Lower lobe of right lung (tissue), 2 donors: ENCODE results near the gene ATP2B3. TPM values are rescaled to one million over a fixed set of nuclear protein-coding genes. Genes with fewer than 3 reads are reported as not detected.
A peak's percentile ranks its signal among the peaks of the same experiment; 100 is the strongest.

Source experiments
- ATAC-seq, 2 donors: fragments of 200-7000 bp; cut with Tn5 transposase; one replicate each; pipeline ENCODE4 v1.9.1; 2020 to 2022; ENCODE audit warnings: mild to moderate bottlenecking in 2 of 2, moderate library complexity in 2 of 2
- DNase-seq: peaks from one replicate; pipeline ENCODE4 v3.0.0-alpha.2; 2020
- H3K27ac ChIP-seq: fragments of 200-600 bp; one replicate; pipeline ENCODE4 v1.8.0; 2022
- H3K27me3 ChIP-seq: fragments of 200-600 bp; one replicate; pipeline ENCODE4 v1.8.0; 2022; ENCODE audit warnings: low read depth
- H3K36me3 ChIP-seq: fragments of 200-600 bp; one replicate; pipeline ENCODE4 v1.8.0; 2022; ENCODE audit warnings: mild to moderate bottlenecking
- H3K4me1 ChIP-seq: fragments of 200-600 bp; one replicate; pipeline ENCODE4 v1.8.0; 2022
- H3K4me3 ChIP-seq: fragments of 200-600 bp; one replicate; pipeline ENCODE4 v1.8.0; 2022; ENCODE audit warnings: mild to moderate bottlenecking
- H3K9me3 ChIP-seq: fragments of 200-600 bp; one replicate; pipeline ENCODE4 v1.8.0; 2022
- intact Hi-C: fragments of 100-400 bp; cut with DNase I; formaldehyde crosslinking; loops from one replicate; pipeline ENCODE4 v1.11.0; 2022
- total RNA-seq: library from RNA; stranded (reverse); fragmentation: NEBNext Ultra II Directional; extraction: Animal tissue kit (Norgen Biotek cat#: 25700); gene quantifications from one replicate; pipeline ENCODE4 v1.2.1, GENCODE V29; 2021
- TF ChIP-seq, protein P1 (sequence below): fragments of 200-600 bp; IDR thresholded peaks from one replicate; pipeline ENCODE4 v1.8.0; 2022; ENCODE audit warnings: antibody characterized with exemption, mild to moderate bottlenecking
- donor health status: DM: no; HTN: yes; CAD: no; lungs with severe emphysema.

ATP2B3 gene
- total RNA-seq, 1 donor from 2014 or later: not detected

GRCh38 chrX:153482376-153483015 lies 34.9 kb upstream of the ATP2B3 start:
- no peak for ATAC-seq
- Histone ChIP-seq H3K4me3 (no peak overlapping the region), H3K4me1 (no peaks in the 10 kb centered on the region), H3K9me3 (no peaks in the 10 kb centered on the region), H3K36me3 (no peaks in the 10 kb centered on the region), H3K27me3 (no peaks in the 10 kb centered on the region), H3K27ac (no peak overlapping the region)
- intact Hi-C loops: no loop called here
- no peak for DNase-seq
- TF ChIP-seq, protein P1, sequence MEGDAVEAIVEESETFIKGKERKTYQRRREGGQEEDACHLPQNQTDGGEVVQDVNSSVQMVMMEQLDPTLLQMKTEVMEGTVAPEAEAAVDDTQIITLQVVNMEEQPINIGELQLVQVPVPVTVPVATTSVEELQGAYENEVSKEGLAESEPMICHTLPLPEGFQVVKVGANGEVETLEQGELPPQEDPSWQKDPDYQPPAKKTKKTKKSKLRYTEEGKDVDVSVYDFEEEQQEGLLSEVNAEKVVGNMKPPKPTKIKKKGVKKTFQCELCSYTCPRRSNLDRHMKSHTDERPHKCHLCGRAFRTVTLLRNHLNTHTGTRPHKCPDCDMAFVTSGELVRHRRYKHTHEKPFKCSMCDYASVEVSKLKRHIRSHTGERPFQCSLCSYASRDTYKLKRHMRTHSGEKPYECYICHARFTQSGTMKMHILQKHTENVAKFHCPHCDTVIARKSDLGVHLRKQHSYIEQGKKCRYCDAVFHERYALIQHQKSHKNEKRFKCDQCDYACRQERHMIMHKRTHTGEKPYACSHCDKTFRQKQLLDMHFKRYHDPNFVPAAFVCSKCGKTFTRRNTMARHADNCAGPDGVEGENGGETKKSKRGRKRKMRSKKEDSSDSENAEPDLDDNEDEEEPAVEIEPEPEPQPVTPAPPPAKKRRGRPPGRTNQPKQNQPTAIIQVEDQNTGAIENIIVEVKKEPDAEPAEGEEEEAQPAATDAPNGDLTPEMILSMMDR: no peak

GRCh38 chrX:153485396-153486080 lies 31.9 kb upstream of the ATP2B3 start:
- Histone ChIP-seq H3K9me3 (no peaks in the 10 kb centered on the region), H3K36me3 (no peaks in the 10 kb centered on the region), H3K4me1 (peaks cover 4% of the 10 kb centered on the region), H3K27me3 (no peaks in the 10 kb centered on the region), H3K27ac (no peak overlapping the region), H3K4me3 (no peak overlapping the region)
- no peak for ATAC-seq
- TF ChIP-seq, protein P1: no peak
- intact Hi-C loops: no loop called here
- DNase-seq: no peak

DNA sequence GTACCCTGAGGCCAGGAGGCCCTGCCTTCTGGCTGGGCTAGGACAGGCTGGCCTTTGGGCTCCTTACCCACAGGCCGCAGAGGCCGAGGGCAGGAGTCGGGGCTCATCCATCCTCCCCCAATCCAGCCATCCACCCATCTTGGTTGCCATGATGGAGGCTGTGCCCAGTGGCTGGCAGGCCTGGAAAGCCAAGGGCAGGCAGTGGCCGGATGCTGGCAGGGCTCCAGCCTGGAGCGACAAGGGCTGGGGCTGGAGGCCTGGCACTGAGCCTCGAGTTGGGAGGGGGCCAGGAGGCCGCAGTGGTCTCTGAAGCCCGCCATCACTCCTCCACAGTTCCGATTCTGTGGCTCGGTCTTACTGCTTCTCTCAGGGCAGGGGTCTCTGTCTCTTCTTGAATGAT lies 31.3 kb upstream of the ATP2B3 start:
- no peak for DNase-seq
- H3K27me3 ChIP-seq: no peaks in the 10 kb centered on the region
- intact Hi-C loops: no loop called here
- TF ChIP-seq, protein P1: no peak
- H3K4me1 ChIP-seq: peaks cover 4% of the 10 kb centered on the region
- no peak for ATAC-seq
- no peak overlapping the region for H3K27ac ChIP-seq
- H3K9me3 ChIP-seq: no peaks in the 10 kb centered on the region
- no peak overlapping the region for H3K4me3 ChIP-seq
- no peaks in the 10 kb centered on the region for H3K36me3 ChIP-seq

GRCh38 chrX:153487590-153488071 lies 29.8 kb upstream of the ATP2B3 start:
- intact Hi-C loops: no loop called here

GRCh38 chrX:153488231-153488914 lies 29.1 kb upstream of the ATP2B3 start:
- peak; percentile 21 to 23 for ATAC-seq
- intact Hi-C loops: no loop called here
- TF ChIP-seq, protein P1: no peak
- no peaks in the 10 kb centered on the region for H3K9me3 ChIP-seq
- no peaks in the 10 kb centered on the region for H3K36me3 ChIP-seq
- no peak for DNase-seq
- peak overlapping the region; percentile 68 for H3K27ac ChIP-seq
- no peaks in the 10 kb centered on the region for H3K27me3 ChIP-seq
- peaks cover 4% of the 10 kb centered on the region for H3K4me1 ChIP-seq
- H3K4me3 ChIP-seq: no peak overlapping the region

More at GRCh38 chrX:153487590-153488071, 29.8 kb upstream of the ATP2B3 start:
- Histone ChIP-seq H3K4me3 (no peak overlapping the region), H3K9me3 (no peaks in the 10 kb centered on the region), H3K27ac (peak overlapping the region; percentile 68), H3K36me3 (no peaks in the 10 kb centered on the region), H3K4me1 (peaks cover 4% of the 10 kb centered on the region), H3K27me3 (no peaks in the 10 kb centered on the region)
- DNase-seq (no peak), ATAC-seq (no peak)
- TF ChIP-seq, protein P1: no peak
